IPS DF 6.9 (cell line): ENCODE results near the gene ANAPC15.

ENCODE experiments used
- DNase-seq: peaks from one replicate; pipeline ENCODE4 v3.0.0-alpha.2; 2013; ENCODE audit warnings: low read depth, low spot score
- H3K27ac ChIP-seq: one replicate; pipeline ENCODE4 v1.5.1; 2013; ENCODE audit warnings: low read length, control low read depth
- H3K27me3 ChIP-seq: 2 replicates; pipeline ENCODE4 v1.6.1; 2013; ENCODE audit warnings: mild to moderate bottlenecking, low read length; ENCODE audit not compliant: control insufficient read depth, insufficient read depth
- H3K36me3 ChIP-seq: 2 replicates; pipeline ENCODE4 v1.6.1; 2013; ENCODE audit warnings: low read length; ENCODE audit not compliant: control insufficient read depth, insufficient read depth
- H3K4me1 ChIP-seq: 2 replicates; pipeline ENCODE4 v1.6.1; 2013; ENCODE audit warnings: low read length; ENCODE audit not compliant: control insufficient read depth, insufficient read depth
- H3K4me3 ChIP-seq: 2 replicates; pipeline ENCODE4 v1.5.1; 2013; ENCODE audit warnings: mild to moderate bottlenecking, low read length
- H3K9me3 ChIP-seq: 2 replicates; pipeline ENCODE4 v1.6.1; 2013; ENCODE audit warnings: low read length, inconsistent platforms; ENCODE audit not compliant: control insufficient read depth, insufficient read depth
- WGBS: extraction: QIAGEN DNeasy Blood & Tissue Kit; methylation state at CpG from one replicate; pipeline ENCODE4 v1.1.7; 2013; ENCODE audit warnings: mixed read lengths, missing lambda C conversion rate; ENCODE audit not compliant: insufficient read length, insufficient coverage; 5-methylcytosine and 5-hydroxymethylcytosine counted together

The ANAPC15 gene

DNA sequence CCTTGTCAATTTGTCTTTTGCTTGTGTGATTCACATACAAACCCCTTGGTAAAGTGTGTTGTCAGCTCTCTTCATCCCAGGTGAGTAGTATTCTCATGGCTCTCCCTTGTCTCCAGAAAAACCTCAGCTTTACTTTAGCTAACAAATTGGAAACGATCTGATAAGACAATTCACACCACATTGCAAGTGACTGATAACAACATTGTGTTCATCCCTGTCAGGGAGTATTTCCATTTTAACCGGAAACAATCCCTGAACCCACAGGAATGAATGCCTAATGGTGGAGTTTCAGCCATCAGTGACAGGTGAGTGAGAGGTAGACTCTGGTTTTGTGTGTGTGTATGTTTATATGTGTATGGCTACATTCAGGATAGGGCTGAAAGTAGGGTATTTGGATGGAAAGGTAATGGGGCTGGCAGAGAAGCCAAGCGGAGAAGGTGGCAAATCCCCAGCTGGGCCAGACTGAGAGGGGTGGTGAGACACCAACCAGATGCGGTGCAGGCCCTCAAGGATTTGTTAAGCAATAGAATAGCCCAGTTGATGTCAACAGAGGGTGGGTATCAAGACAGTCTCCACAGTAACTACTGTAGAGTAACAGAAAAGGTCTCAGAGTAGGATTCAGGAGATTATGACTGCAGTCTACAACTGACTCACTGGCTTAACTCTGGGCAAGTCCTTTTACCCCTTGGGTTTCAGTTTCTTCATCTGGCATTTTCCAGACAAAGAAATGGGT, 24.3 kb downstream of the ANAPC15 start:
- no peaks in the 10 kb centered on the region for H3K9me3 ChIP-seq
- H3K4me1 ChIP-seq = no peaks in the 10 kb centered on the region
- H3K27me3 ChIP-seq = no peaks in the 10 kb centered on the region
- no peak overlapping the region for H3K27ac ChIP-seq
- no peaks in the 10 kb centered on the region for H3K36me3 ChIP-seq
- no CpG with 5 or more reads among the region's 4 CpGs for WGBS
- no peak overlapping the region for H3K4me3 ChIP-seq
- DNase-seq = no peak

DNA sequence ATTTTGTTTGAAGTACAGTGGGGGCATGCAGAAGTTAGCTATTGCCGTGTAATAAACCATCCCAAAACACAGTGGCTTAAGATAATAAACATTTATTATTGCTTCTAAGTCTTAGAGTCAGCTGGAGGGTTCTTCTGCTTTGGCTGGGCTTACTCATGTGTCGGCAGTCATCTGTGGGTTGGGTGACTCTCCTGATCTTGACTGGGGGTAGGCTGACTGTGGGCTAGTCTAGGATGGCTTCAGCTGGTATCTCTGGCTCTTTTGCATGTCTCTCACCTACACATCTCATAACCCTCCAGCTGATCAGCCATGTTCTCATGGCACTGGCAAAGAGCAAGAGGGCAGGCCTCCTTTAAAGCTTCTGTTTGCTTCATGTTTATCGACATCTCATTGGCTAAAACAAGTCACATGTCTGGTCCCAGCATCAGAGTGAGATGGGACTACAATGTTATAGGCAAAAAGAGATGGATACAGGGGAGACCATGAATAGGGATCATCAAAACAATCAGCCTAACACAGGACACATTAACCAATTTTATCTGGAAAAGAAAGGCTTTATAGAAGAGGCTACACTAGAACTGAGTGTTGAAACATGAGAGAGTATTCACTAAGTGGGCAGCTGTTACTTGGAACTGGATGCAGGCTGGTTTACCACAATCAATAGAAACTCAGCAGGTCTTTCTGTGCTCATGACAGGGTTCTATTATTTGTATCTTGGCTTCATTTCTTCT, 26.7 kb downstream of the ANAPC15 start:
- H3K27ac ChIP-seq = no peak overlapping the region
- peaks cover 1% of the 10 kb centered on the region; the same call in 1 of the 2 replicates for H3K4me1 ChIP-seq
- no peaks in the 10 kb centered on the region for H3K9me3 ChIP-seq
- H3K4me3 ChIP-seq = no peak overlapping the region
- DNase-seq = no peak
- no peaks in the 10 kb centered on the region for H3K27me3 ChIP-seq
- WGBS = no CpG with 5 or more reads among the region's 3 CpGs
- no peaks in the 10 kb centered on the region for H3K36me3 ChIP-seq

- no CpG with 5 or more reads among the region's 1 CpG for WGBS
- DNase-seq = no peak
- no peak overlapping the region for H3K27ac ChIP-seq
These were observed 27.5 kb downstream of the ANAPC15 start for GRCh38 chr11:72084965-72085364.

GRCh38 chr11:72084076-72084475, 28.4 kb downstream of the ANAPC15 start:
- H3K27me3 ChIP-seq = no peaks in the 10 kb centered on the region
- DNase-seq = no peak
- no peaks in the 10 kb centered on the region for H3K36me3 ChIP-seq
- H3K4me3 ChIP-seq = no peak overlapping the region
- H3K4me1 ChIP-seq = peaks cover 1% of the 10 kb centered on the region; the same call in 1 of the 2 replicates
- no peak overlapping the region for H3K27ac ChIP-seq
- WGBS = no CpG with 5 or more reads among the region's 4 CpGs
- no peaks in the 10 kb centered on the region for H3K9me3 ChIP-seq

More at GRCh38 chr11:72084965-72085364, 27.5 kb downstream of the ANAPC15 start:
- Histone ChIP-seq H3K9me3 (no peaks in the 10 kb centered on the region), H3K4me1 (peaks cover 1% of the 10 kb centered on the region; the same call in 1 of the 2 replicates), H3K27me3 (no peaks in the 10 kb centered on the region), H3K36me3 (no peaks in the 10 kb centered on the region), H3K4me3 (no peak overlapping the region)

GRCh38 chr11:72083414-72083813, 29.1 kb downstream of the ANAPC15 start:
- peaks cover 1% of the 10 kb centered on the region; the same call in 1 of the 2 replicates for H3K4me1 ChIP-seq
- no peaks in the 10 kb centered on the region for H3K36me3 ChIP-seq
- H3K9me3 ChIP-seq = no peaks in the 10 kb centered on the region
- no peak overlapping the region for H3K27ac ChIP-seq
- DNase-seq = no peak
- no CpG with 5 or more reads among the region's 2 CpGs for WGBS
- no peak overlapping the region for H3K4me3 ChIP-seq
- H3K27me3 ChIP-seq = no peaks in the 10 kb centered on the region

DNA sequence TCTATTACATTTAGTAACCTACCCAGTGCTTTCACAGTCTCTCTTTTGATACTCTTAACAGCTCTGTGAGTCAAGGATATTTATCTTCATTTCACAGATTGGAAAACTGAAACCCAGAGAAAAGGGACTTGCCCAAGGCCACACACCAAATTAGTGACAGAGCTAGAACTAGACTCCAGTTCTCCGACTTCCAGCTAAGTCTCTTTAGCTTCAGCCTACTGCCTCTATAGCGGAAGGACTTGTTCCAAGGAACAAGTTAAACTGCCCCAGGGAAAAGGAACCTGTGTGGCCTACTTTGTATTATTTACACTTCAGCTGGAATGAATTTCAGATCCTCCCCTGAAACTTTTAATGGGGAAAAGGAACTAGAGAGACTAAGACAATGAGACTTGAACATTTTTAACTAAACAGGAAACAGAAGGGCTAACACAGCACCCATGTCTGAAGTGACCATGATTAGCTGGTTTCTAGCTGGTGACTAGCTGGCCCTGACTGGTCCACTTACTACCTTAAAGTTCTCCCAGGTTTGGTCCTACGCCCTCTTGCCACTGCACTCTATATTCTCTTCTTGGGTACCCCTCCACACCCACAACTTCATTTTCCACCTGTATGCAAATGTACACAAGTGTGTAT, 30.6 kb downstream of the ANAPC15 start:
- WGBS = no CpG with 5 or more reads among the region's 3 CpGs
- Histone ChIP-seq H3K9me3 (no peaks in the 10 kb centered on the region), H3K4me1 (peaks cover 1% of the 10 kb centered on the region; the same call in 1 of the 2 replicates), H3K36me3 (no peaks in the 10 kb centered on the region), H3K27me3 (no peaks in the 10 kb centered on the region), H3K4me3 (no peak overlapping the region), H3K27ac (no peak overlapping the region)
- no peak for DNase-seq

DNA sequence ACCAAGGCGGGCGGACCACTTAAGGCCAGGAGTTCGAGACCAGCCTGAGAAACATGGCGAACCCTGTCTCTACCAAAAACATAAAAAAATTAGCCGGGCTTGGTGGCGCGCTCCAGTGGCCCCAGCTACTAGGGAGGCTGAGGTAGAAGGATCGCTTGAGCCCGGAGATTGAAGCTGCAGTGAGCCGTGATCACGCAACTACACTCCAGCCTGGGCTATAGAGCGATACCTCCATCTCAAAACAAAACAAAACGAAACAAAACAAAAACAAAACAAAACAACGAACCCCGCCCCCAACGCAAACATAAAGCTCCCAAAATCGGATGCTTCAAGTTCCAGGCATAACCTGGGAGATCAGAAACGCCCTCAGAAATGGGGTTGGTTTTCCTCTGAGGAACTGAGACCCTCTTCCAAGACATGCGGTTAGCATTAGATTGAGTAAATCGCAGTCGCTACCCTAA, 31.3 kb downstream of the ANAPC15 start:
- H3K9me3 ChIP-seq = no peaks in the 10 kb centered on the region
- H3K27me3 ChIP-seq = no peaks in the 10 kb centered on the region
- peaks cover 1% of the 10 kb centered on the region; the same call in 1 of the 2 replicates for H3K4me1 ChIP-seq
- no peaks in the 10 kb centered on the region for H3K36me3 ChIP-seq
- H3K27ac ChIP-seq = no peak overlapping the region
- DNase-seq = no peak
- 100% methylated on average over 1 of the region's 21 CpGs for WGBS
- H3K4me3 ChIP-seq = peak overlapping the region; percentile 43; the same call in 1 of the 2 replicates

- no peaks in the 10 kb centered on the region for H3K9me3 ChIP-seq
- H3K4me1 ChIP-seq = peaks cover 1% of the 10 kb centered on the region; the same call in 1 of the 2 replicates
- H3K36me3 ChIP-seq = no peaks in the 10 kb centered on the region
- no peak within 1 kb of the TSS for H3K27ac ChIP-seq
- no CpG with 5 or more reads among the region's 60 CpGs for WGBS
- DNase-seq = peak; percentile 100
- H3K27me3 ChIP-seq = no peaks in the 10 kb centered on the region
- peak within 1 kb of the TSS; percentile 83 for H3K4me3 ChIP-seq
These were observed 31.9 kb downstream of the ANAPC15 start, which contains the start of the genes LRRC51 and NUMA1 for GRCh38 chr11:72080326-72081183. Gene LRRC51 (plus strand): TSS chr11:72080850. CDS start chr11:72089084, 8,234 bp downstream. Gene NUMA1 (minus strand): TSS chr11:72080542. CDS start chr11:72035943, 44,599 bp downstream.

DNA sequence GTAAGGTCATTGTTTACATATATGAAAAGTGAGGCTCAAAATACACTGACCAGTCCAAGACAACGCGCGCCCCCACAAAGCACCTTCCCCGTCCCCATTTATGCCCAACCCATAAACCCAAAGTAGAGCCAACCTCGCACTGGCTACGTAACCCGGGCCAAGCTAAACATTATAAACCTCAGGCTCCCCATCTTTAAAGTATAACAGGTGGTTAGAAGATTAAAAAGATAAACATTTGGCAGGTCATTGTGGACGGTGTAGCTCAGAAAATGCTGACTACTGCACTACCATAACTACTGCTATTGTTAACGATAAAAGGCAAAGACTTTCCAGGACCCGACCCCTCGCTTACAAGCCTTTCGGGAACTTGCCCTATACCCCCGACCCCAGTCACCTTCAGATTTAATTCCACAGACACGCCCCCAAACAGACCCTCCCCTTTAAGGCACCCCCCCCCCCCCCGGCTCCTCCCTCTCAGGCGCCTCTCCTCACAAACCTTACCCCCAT, 32.6 kb downstream of the ANAPC15 start:
- Histone ChIP-seq H3K9me3 (no peaks in the 10 kb centered on the region), H3K27ac (no peak overlapping the region), H3K4me1 (peaks cover 1% of the 10 kb centered on the region; the same call in 1 of the 2 replicates), H3K36me3 (no peaks in the 10 kb centered on the region), H3K27me3 (no peaks in the 10 kb centered on the region), H3K4me3 (peak overlapping the region; percentile 83)
- no CpG with 5 or more reads among the region's 16 CpGs for WGBS
- no peak for DNase-seq
